Left renal pelvis (tissue), 4 donors: Measurements from ENCODE around the gene ZBTB2. TPM values are rescaled to one million over a fixed set of nuclear protein-coding genes. Genes with fewer than 3 reads are reported as not detected.

Experiments used
- DNase-seq, 4 donors: peaks; one replicate each; pipeline ENCODE4 v3.0.0-alpha.2; 2013; ENCODE audit warnings: low read depth in 4 of 4, low spot score in 3 of 4
- polyA plus RNA-seq, 4 donors: library from polyadenylated mRNA; unstranded; fragments of 120-200 nt; gene quantifications; one replicate each; pipeline ENCODE4 v1.2.1, GENCODE V29; 2013; ENCODE audit not compliant: insufficient read length in 4 of 4

ZBTB2 gene
- polyA plus RNA-seq: 10 to 100 TPM; 16.4 to 21.4 (median 17.5) TPM

GRCh38 chr6:151391471-151392413 is at the start of gene ZBTB2:
TSS of gene ZBTB2 (minus strand) at chr6:151391559. CDS start at chr6:151373637, 17,922 bp downstream.
- peak; percentile 19 to 40 (median 29) for DNase-seq

GRCh38 chr6:151440930-151441329 is 49.6 kb upstream of the ZBTB2 start:
- no peak for DNase-seq

DNA sequence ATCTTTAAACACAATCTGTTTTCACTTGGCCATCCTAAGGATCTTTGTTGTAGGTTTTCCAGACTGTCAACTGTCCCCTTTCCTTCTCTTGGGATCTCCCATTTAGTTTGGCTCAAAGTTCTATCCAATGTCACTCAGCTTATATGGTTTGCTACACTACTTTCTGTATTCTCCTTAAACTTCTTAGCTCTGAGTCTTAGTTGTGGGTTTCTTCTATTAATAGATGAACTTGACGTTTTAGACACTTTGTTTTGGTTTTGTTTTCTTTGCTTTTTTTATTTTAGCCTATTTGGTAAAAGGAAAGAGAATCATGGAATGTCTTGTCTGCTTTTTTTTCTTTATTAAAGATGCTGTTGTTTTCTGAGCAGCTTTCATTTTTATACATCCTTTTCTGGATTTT is 49.1 kb upstream of the ZBTB2 start:
- no peak for DNase-seq

DNA sequence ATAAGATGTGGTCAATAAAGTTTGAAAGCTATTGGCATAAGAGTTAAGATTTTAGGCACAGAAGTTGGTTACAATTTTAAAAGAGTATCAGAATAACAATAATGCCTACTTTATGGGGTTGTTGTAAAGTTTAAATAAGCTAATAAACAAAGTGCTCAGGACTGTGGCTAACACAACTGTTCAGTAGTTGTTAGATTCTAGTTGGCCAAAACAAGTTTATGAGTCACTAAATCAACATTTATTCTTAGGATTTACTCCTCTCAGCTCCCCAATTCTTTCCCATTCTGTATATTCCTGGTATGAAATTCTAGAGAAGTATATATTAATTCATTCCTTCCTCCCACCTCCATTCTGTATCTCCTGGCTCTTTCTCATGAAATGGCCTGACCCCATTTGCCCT is 46.0 kb upstream of the ZBTB2 start:
- no peak for DNase-seq

GRCh38 chr6:151436802-151437201 is 45.4 kb upstream of the ZBTB2 start:
- peak in 2 of 4 donors; percentile 29 to 39 for DNase-seq

GRCh38 chr6:151436300-151436699 is 44.9 kb upstream of the ZBTB2 start:
- DNase-seq: no peak

- DNase-seq: no peak
Measured at GRCh38 chr6:151434369-151434768, 43.0 kb upstream of the ZBTB2 start.

DNA sequence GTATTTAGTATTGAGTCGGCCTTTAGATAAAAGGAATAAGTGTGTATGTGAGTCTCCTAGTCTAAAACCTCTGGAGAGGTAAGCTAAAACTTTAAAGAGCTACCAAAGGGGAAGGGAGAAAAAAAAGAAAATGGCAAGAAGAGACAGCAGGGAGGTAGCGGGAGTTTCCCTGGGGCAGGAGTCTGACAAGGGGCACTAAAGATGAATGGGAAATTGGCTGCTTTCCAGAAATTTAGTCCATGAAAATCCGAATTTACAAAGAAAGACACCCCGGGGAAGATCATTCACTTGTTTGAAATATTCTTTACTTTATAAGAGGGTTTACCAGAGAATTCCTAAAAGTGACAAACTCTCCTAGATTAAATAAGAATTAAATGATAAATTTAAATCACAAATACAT is 41.3 kb upstream of the ZBTB2 start:
- DNase-seq: no peak

- no peak for DNase-seq
Measured at GRCh38 chr6:151431337-151431736, 40.0 kb upstream of the ZBTB2 start.

- DNase-seq: no peak
Measured at GRCh38 chr6:151430886-151431285, 39.5 kb upstream of the ZBTB2 start.

DNA sequence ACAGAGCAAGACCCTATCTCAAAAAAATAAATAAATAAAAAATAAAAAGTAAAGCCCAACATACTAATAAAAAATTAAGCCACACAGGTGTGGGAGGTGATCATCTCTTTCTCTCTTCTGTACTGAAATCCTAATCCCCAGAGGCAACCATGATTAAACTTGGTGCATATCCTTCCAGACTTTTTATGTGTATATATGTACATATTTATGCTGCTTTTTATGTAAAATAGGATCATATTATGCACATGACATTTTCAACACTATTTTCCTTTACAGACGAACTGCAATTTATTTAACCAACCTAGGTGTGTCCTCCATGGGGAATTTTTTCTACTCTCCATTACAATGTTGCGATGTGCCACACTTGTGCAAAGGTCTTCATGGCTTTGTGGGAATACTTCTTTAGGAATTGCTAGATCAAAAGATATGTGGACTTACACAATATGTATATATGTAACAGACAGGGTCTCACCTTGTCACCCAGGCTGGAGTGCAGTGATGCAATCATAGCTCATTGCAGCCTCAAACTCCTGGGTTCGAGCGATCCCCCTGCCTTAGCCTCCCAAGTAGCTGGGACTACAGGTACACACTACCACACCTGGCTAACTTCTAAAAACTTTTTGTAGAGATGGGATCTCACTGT is 36.9 kb upstream of the ZBTB2 start:
- DNase-seq: no peak

DNA sequence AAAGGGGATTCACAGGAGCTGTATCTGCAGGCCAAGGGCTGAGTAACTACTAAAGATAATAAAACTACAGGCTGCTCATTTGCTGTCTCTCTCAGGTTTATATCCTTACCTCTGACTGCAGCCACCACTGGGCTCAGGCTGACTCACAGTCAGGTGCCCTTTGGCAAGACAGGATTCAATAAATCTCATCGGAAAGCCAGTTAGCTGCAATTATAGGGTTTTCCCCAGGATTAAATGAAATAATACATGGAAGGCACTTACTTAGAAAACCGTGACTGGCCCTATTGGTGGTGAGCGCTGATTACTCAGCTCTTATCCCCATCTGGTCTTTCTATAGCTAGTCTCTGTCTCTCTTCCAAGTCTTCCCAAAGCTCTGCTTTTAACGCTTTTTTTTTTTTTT is 34.2 kb upstream of the ZBTB2 start:
- no peak for DNase-seq

DNA sequence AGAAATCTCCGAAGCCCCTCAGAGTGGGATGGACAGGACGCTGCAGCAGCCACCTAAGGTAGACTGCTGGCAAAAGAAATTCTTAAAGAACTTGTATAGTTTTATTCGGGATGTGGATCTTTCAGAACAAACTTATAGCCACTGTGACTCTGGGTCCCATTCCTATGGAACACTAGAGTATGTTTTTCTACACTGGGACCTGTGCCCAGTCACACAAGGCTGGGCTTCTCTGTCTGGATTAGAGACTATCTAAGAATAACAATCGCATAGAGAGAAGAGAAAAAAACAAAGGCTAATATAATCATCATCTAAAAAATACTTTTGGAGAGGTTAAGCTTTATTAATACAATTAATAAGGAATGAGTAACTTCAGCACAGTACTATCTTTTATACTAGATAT is 31.6 kb upstream of the ZBTB2 start:
- DNase-seq: no peak

GRCh38 chr6:151417477-151417876 is 26.1 kb upstream of the ZBTB2 start:
- DNase-seq: no peak

GRCh38 chr6:151414641-151415260 is 23.4 kb upstream of the ZBTB2 start:
- no peak for DNase-seq

- DNase-seq: no peak
Measured at GRCh38 chr6:151413372-151414145, 22.2 kb upstream of the ZBTB2 start.

- DNase-seq: no peak
Measured at GRCh38 chr6:151412909-151413308, 21.6 kb upstream of the ZBTB2 start.

- DNase-seq: no peak
Measured at GRCh38 chr6:151409679-151410078, 18.3 kb upstream of the ZBTB2 start.

GRCh38 chr6:151409260-151409659 is 17.9 kb upstream of the ZBTB2 start:
- no peak for DNase-seq

DNA sequence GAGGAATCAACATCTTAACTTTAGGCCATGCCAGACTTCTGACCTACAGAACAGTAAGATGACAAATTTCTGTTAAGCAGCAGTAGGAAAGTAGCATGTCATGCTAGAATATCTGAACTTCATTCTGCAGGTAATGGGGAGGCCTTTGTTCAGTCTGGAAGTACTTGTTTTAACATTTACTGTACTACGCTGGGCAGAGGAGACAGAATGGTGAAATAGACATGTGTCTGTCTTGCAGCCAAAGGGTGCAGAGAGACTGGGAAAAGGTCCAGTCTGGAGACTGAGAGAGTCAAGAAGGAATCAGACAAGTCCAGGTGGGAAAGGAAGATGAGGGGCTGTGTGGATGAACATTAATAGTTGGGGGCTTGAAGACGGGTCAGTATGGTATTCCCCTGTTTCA is 17.5 kb upstream of the ZBTB2 start:
- DNase-seq: no peak

DNA sequence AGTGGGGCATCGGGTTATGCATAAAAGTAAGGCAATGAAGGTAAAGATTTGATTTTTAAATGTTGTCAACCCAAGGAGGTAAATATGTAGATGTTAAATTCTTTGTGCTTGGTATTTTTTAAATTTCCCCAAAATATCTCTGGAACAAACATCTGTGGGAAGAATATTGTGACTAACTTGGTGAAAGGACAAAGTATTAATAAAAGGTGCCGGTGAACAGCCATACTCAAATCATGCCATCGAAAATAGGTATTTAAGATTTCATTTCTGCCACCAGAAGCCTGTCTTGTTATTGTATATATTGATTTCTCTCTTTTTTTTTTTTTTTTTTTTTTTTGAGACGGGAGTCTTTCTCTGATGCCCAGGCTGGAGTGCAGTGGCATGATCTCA is 12.6 kb upstream of the ZBTB2 start:
- DNase-seq: no peak
